K562 (cell line): ENCODE results near the gene TRPV5. TPM values are rescaled to one million over a fixed set of nuclear protein-coding genes. Genes with fewer than 3 reads are reported as not detected.

ENCODE experiments used
- BHLHE40 ChIP-seq: IDR thresholded peaks from 2 replicates; pipeline ENCODE4 v1.6.1; 2011; ENCODE audit warnings: low read length, improper control_type of control experiment
- DACH1 ChIP-seq: fragments of 450-650 bp; IDR thresholded peaks from 2 replicates; pipeline ENCODE4 v1.6.1; 2018; ENCODE audit not compliant: partially characterized antibody
- DMBX1 ChIP-seq: fragments of 250-450 bp; sonication (Bioruptor Pico); IDR thresholded peaks from 2 replicates; pipeline ENCODE4 v1.8.0; 2022; ENCODE audit warnings: inconsistent platforms, mild to moderate bottlenecking, moderate library complexity, borderline replicate concordance
- HDAC1 ChIP-seq, 2 experiments: fragments of 450-650 bp; IDR thresholded peaks; 2 replicates each; pipeline ENCODE4 v1.6.1; 2016 to 2017; ENCODE audit warnings: inconsistent platforms in 1 of 2, mild to moderate bottlenecking in 1 of 2, moderate library complexity in 1 of 2
- HMGN3 ChIP-seq: IDR thresholded peaks from 2 replicates; pipeline ENCODE4 v1.6.1; 2011; ENCODE audit warnings: borderline replicate concordance, low read depth, mild to moderate bottlenecking, mixed read lengths, low read length; ENCODE audit not compliant: insufficient read length; ENCODE audit errors: extremely low read depth
- MAFF ChIP-seq: IDR thresholded peaks from 2 replicates; pipeline ENCODE4 v1.6.1; 2012; ENCODE audit warnings: low read length, improper control_type of control experiment
- MCM7 ChIP-seq, 2 experiments: fragments of 450-650 bp; IDR thresholded peaks; 2 replicates each; pipeline ENCODE4 v1.6.1; 2016 to 2018
- OTX1 ChIP-seq: fragments of 450-650 bp; formaldehyde crosslinking; IDR thresholded peaks from 2 replicates; pipeline ENCODE4 v1.4.0; 2022; ENCODE audit warnings: mild to moderate bottlenecking
- PPARD ChIP-seq: fragments of 250-450 bp; sonication (Bioruptor Pico); IDR thresholded peaks from 2 replicates; pipeline ENCODE4 v1.8.0; 2022; ENCODE audit warnings: inconsistent platforms, mild to moderate bottlenecking, moderate library complexity
- RFX7 ChIP-seq: fragments of 250-450 bp; sonication (Bioruptor Pico); IDR thresholded peaks from 2 replicates; pipeline ENCODE4 v1.5.1; 2021; ENCODE audit warnings: mild to moderate bottlenecking
- SMAD1 ChIP-seq: fragments of 150-350 bp; IDR thresholded peaks from 2 replicates; pipeline ENCODE4 v1.6.1; 2014; ENCODE audit warnings: low read length, low read depth; ENCODE audit not compliant: partially characterized antibody
- SMAD4 ChIP-seq: fragments of 250-450 bp; sonication (Bioruptor Pico); conservative IDR thresholded peaks from 2 replicates; pipeline ENCODE4 v1.8.0; 2021; ENCODE audit warnings: inconsistent platforms, mild to moderate bottlenecking, moderate library complexity
- SP2 ChIP-seq: IDR thresholded peaks from 2 replicates; pipeline ENCODE4 v1.6.1; 2011; ENCODE audit warnings: mild to moderate bottlenecking, low read depth, low read length, moderate library complexity; ENCODE audit not compliant: poor library complexity, severe bottlenecking; ENCODE audit errors: extremely low read depth
- TCFL5 ChIP-seq: fragments of 250-450 bp; sonication (Bioruptor Pico); conservative IDR thresholded peaks from 2 replicates; pipeline ENCODE4 v1.6.1; 2021; ENCODE audit warnings: mild to moderate bottlenecking, moderate library complexity, matching md5 sums
- ZBTB17 ChIP-seq: fragments of 450-650 bp; formaldehyde crosslinking; IDR thresholded peaks from 2 replicates; pipeline ENCODE4 v1.4.0; 2020; ENCODE audit warnings: mild to moderate bottlenecking
- ZNF175 ChIP-seq: fragments of 200-800 bp; sonication (Bioruptor generic); IDR thresholded peaks from 2 replicates; pipeline ENCODE4 v1.6.1; 2016; ENCODE audit warnings: low read depth, mild to moderate bottlenecking, missing genetic modification characterization, missing compliant biosample characterization
- ZNF354B ChIP-seq: fragments of 250-450 bp; sonication (Bioruptor Pico); IDR thresholded peaks from 2 replicates; pipeline ENCODE4 v1.4.0; 2020
- polyA plus RNA-seq, 8 experiments: library from polyadenylated mRNA; depleted of rRNA in 4 of 8; stranded (reverse) in 5 of 8; unstranded in 3 of 8; fragments of >200 nt; fragmentation: Nextera tagmentation in 2 of 8; fragmentation: Illumina TruSeq in 1 of 8; extraction: Ambion mirVana in 2 of 8; extraction: Trizol in 1 of 8; gene quantifications; 2 replicates each; pipeline versions ENCODE4 v1.2.1 to v1.2.3, GENCODE V29; 2011 to 2014; ENCODE audit warnings: inconsistent platforms in 1 of 8, missing spikeins in 1 of 8
- total RNA-seq, 7 experiments: library from RNA; depleted of rRNA in 6 of 7; stranded (reverse); fragments of >200 nt in 6 of 7; fragmentation: Illumina TruSeq in 2 of 7; extraction: Trizol in 2 of 7; gene quantifications; 2 replicates each; pipeline versions ENCODE4 v1.2.1 to v1.2.3, GENCODE V29; 2011 to 2021; ENCODE audit warnings: low replicate concordance in 1 of 7
- TF ChIP-seq, protein P1 (sequence below): sonication (generic); formaldehyde crosslinking; IDR thresholded peaks from 2 replicates; pipeline ENCODE4 v1.5.0; 2020; ENCODE audit warnings: missing genetic modification reagents
- TF ChIP-seq, protein P2 (sequence below): fragments of 250-450 bp; sonication (Bioruptor Pico); IDR thresholded peaks from 2 replicates; pipeline ENCODE4 v1.8.0; 2022; ENCODE audit warnings: inconsistent platforms, mild to moderate bottlenecking, moderate library complexity, borderline replicate concordance
- TF ChIP-seq, protein P3 (sequence below): IDR thresholded peaks from 2 replicates; pipeline ENCODE4 v1.6.1; 2012; ENCODE audit warnings: low read depth, low read length, improper control_type of control experiment, borderline replicate concordance

TRPV5 gene
- total and polyA plus RNA-seq, 9 of the 15 experiments (the other 6 are each of a cell fraction or from before 2014, with no cell fraction given), result not detected

DNA sequence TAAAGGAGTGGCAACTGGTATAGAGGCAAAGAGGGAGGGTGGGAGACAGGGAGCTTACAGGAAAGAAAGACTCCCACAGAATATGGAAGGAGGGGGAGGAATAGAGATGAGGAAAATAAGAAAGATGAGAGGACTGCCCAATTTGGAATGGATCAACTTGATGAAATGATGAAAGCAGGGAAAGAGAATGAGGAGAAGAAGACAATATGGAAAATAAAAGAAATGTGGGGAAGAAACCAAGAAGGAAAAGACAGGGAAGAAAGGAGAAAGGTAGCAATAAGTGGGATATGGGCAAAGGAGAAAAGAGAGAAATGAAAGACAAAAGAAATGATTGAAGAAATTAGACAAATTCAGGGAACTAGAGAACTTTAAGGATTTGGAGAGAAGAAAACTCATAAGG is 25.7 kb upstream of the TRPV5 start (continued):
- TF ChIP-seq HDAC1 (IDR thresholded peaks at IDR 0.05) (0 out of 4 replicates have a peak, but pooled peaks of 1 of the 2 experiments have one; percentile 18), ZBTB17 (no peak), ZNF354B (CRISPR knock-in tag) (no peak), ZNF175 (no peak), SMAD4 (CRISPR knock-in tag) (no peak), SMAD1 (no peak), DACH1 (no peak), BHLHE40 (no peak), PPARD (no peak), SP2 (no peak), MAFF (no peak), MCM7 (IDR thresholded peaks at IDR 0.05) (no peak), RFX7 (CRISPR knock-in tag) (no peak), DMBX1 (CRISPR knock-in tag) (no peak), OTX1 (CRISPR knock-in tag) (peak; percentile 49; the same call in 1 of the 2 replicates), TCFL5 (CRISPR knock-in tag) (no peak), HMGN3 (no peak)
- TF ChIP-seq, protein P1, sequence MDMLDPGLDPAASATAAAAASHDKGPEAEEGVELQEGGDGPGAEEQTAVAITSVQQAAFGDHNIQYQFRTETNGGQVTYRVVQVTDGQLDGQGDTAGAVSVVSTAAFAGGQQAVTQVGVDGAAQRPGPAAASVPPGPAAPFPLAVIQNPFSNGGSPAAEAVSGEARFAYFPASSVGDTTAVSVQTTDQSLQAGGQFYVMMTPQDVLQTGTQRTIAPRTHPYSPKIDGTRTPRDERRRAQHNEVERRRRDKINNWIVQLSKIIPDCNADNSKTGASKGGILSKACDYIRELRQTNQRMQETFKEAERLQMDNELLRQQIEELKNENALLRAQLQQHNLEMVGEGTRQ (CRISPR knock-in tag), result no peak
- TF ChIP-seq, protein P2, sequence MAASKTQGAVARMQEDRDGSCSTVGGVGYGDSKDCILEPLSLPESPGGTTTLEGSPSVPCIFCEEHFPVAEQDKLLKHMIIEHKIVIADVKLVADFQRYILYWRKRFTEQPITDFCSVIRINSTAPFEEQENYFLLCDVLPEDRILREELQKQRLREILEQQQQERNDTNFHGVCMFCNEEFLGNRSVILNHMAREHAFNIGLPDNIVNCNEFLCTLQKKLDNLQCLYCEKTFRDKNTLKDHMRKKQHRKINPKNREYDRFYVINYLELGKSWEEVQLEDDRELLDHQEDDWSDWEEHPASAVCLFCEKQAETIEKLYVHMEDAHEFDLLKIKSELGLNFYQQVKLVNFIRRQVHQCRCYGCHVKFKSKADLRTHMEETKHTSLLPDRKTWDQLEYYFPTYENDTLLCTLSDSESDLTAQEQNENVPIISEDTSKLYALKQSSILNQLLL (CRISPR knock-in tag), result no peak
- TF ChIP-seq, protein P3, sequence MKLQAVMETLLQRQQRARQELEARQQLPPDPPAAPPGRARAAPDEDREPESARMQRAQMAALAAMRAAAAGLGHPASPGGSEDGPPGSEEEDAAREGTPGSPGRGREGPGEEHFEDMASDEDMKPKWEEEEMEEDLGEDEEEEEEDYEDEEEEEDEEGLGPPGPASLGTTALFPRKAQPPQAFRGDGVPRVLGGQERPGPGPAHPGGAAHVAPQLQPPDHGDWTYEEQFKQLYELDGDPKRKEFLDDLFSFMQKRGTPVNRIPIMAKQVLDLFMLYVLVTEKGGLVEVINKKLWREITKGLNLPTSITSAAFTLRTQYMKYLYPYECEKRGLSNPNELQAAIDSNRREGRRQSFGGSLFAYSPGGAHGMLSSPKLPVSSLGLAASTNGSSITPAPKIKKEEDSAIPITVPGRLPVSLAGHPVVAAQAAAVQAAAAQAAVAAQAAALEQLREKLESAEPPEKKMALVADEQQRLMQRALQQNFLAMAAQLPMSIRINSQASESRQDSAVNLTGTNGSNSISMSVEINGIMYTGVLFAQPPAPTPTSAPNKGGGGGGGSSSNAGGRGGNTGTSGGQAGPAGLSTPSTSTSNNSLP, result no peak
- TF ChIP-seq, all 486 proteins: peak for 8
